NOMO-1 treated with dmso at 0.1 percent for 144 hours (cell line): ENCODE data around the gene GDPD5.

Experiments
- DNase-seq: peaks from one replicate; lab custom pipeline; 2025; ENCODE audit not compliant: unreplicated experiment; lab: John Stamatoyannopoulos, UW

Gene GDPD5

DNA sequence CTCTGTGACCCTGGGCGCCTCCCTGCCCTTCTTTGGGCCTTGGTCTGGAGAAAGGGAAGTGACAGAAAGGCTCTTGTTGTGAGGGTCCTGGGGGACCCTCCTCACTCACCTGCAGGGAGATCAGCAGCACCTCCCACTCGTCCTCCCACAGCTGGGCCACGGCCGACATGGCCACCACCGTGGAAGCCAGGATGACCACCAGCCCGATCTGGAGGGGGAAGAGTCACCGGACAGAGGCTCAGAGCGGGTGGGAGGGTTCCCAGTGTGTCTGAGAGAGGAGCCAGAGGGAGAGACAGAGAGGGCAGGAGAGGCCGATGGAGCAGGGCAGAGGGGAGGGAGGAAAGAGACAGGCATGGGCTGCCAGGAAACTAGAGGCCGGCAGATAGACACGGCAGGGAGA lies 76.0 kb downstream of the GDPD5 start:
- no peak for DNase-seq

DNA sequence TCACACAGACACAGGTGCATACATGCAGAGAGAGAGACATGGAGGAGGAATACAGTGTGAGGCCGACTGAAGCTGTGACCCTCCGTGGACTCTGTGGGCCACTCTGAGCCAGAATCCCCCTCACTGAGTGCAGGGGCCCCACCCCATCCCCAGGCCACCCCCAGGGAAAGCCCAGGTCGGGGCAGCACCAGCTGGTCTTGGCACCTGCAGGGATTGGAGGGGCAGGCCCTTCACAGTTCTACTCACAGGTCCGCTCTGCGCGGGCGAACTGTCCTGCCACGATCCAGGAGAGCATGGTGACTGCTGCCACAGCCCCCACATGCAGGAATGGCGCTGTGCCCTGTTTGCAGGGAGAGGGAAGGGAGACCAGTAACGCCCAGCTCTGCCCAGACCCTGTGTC lies 76.5 kb downstream of the GDPD5 start:
- no peak for DNase-seq

- no peak for DNase-seq
These were observed 78.3 kb downstream of the GDPD5 start for GRCh38 chr11:75447415-75447814.

DNA sequence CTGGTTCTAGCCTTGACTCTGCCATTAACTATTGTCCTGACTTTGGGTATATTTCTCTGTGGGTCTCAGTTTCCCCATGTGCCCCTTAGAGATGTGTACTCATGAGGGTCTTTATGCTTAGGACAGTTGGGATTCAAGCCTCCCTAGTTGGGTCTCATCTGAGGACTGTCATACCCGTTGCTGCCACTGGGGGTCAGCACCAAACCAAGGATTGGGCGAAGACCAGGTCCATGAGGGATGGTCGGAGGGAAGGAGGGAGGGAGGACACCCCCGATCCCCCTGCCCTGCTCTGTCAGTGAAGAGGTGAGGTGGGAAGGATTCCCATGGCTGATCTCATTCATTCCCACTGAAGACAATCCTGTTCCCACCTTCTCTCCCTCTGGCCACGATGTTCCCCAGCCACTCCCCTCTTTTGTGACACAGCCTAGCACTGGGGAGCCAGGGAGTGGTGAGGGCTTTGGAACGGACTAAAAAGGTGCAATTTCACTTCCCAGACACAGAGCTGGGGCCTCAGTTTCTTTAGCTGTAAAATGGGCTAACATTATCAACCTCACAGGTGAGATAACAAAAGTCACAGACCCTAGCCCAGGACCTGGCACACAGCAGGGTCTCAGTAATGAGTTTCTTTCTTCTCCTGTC lies 80.3 kb downstream of the GDPD5 start:
- no peak for DNase-seq

GRCh38 chr11:75443043-75443442 lies 82.7 kb downstream of the GDPD5 start:
- DNase-seq = no peak

GRCh38 chr11:75442161-75442885 lies 83.4 kb downstream of the GDPD5 start:
- no peak for DNase-seq

DNA sequence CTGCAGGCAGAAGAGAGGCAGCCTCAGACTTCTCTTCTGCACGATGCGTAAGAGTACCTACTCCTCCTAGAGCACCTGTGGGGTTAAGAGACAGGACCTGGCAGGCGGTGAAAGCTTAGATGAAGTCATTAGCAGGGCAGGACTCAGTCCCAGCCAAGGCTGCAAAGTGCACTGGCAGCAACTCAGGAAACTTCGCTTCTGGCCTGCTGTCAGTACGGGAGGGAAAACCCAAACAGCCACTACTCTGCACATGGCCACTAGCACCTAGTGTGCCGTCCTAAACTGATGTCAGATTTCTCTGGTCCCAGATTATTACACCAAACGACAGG lies 84.0 kb downstream of the GDPD5 start:
- no peak for DNase-seq

- no peak for DNase-seq
These were observed 84.6 kb downstream of the GDPD5 start for GRCh38 chr11:75440960-75441803.

GRCh38 chr11:75439495-75440120 lies 86.1 kb downstream of the GDPD5 start:
- no peak for DNase-seq

DNA sequence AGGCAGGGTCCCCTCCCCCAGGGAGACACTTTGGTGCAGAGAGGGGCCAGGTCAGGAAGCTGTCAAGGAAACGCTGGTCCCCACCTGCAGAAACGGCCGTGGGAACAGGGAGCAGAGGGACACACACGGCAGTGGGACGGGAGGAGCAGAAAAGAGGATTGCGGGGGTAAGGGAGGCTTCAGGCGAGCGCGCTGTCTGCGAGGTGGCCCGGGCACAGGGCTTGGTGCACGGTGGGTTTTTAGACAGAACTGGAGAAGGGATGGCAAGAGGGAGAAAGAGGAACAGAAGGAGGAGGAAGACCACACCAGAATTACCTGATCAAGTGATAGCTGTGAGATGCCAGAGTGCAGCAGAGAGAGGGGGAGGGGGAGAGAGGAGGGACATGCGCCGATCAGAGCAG lies 86.7 kb downstream of the GDPD5 start:
- no peak for DNase-seq

GRCh38 chr11:75437966-75438659 lies 87.6 kb downstream of the GDPD5 start:
- DNase-seq = no peak

DNA sequence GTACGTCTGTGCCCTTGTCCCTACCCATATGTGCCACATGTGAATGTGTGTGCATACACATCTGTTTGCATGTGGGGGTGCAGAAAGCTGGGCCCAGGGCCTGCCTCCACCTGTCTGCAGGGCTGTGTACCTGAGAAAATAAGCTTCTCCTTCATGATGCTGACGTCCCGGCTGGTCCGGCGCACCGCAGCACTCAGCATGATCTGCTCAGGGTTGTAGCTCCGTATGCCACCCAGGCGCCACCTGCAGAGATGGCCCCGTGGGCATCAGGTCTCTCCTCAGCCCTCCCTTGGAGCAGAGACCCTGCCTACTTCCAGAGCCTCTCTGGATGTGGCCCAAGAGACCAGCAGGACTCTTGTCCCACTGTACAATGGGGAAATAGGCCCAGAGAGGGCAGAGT lies 88.9 kb downstream of the GDPD5 start:
- DNase-seq = no peak

- no peak for DNase-seq
These were observed 90.2 kb downstream of the GDPD5 start for GRCh38 chr11:75435571-75435925.

- DNase-seq = no peak
These were observed 90.7 kb downstream of the GDPD5 start for GRCh38 chr11:75434886-75435570.

GRCh38 chr11:75434051-75434450 lies 91.7 kb downstream of the GDPD5 start:
- DNase-seq = no peak

DNA sequence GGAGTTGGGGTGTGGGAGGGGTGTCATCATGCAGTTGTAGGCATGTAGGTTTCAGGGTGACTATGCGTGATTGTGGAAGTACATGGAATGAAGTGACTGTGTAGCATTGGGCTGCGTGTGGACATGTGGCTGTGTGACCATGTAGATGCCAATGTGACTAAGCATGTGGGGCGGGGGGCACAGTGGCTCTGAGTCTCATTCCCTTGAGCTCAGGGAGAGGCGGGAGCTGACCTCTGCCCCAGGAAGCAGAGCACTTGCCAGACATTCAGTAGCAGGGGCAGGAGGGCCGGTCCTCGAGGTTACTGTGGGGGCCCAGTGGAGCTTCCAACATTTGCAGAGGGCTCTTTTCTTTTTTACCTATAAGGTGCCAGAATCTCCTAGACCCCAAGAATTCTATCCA lies 92.3 kb downstream of the GDPD5 start:
- no peak for DNase-seq

DNA sequence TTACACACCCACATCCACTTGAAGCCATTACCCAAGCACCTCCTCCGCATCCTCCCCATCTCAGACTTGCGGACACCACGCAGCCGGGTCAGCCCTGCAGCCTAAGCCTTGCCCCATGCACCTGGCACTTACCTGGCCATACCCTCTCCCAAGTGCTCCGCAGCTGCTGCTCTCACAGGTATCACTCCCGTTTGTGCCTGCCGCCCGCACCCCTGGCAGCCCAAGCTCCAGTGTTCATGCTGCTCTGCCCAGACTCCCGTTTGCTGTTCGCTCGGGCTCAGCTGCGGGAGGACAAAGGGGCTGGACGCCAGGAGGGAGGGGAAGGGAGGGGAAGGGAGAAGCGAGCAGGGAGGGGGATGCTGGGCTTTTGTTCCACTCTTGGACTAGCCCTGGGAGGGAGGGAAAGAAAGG lies 92.8 kb downstream of the GDPD5 start, which contains the start of gene KLHL35:
Gene KLHL35, minus strand, starts transcription at position 293 of the 411 bp plus-strand sequence. CDS start 2,574 bp downstream, outside the sequence.
- no peak for DNase-seq

GRCh38 chr11:75431533-75432525 lies 93.9 kb downstream of the GDPD5 start:
- DNase-seq = no peak
